Right lung (tissue), 10 donors: ENCODE measurements around the gene RAB32. TPM values are rescaled to one million over a fixed set of nuclear protein-coding genes. Genes with fewer than 3 reads are reported as not detected.
"Not testable (repeated sequence)": the region's sequence is repeated elsewhere in the genome, so short reads cannot be mapped to it uniquely, and the experiment has no call there.

ENCODE experiments used
- DNase-seq, 2 donors: peaks; one replicate each; pipeline ENCODE4 v3.0.0-alpha.2; 2013
- long read RNA-seq, 8 donors: transcript quantifications; one replicate each; lab custom pipeline, GENCODE V29; 2026
- polyA plus RNA-seq, 5 donors: library from polyadenylated mRNA; unstranded; fragments of 120-200 nt; gene quantifications; one replicate each; pipeline versions ENCODE4 v1.2.1 to v1.2.3, GENCODE V29; 2013; ENCODE audit warnings: inconsistent platforms in 1 of 5, low replicate concordance in 1 of 5; ENCODE audit not compliant: insufficient read length in 5 of 5, insufficient read depth in 1 of 5

RAB32 gene
- 10 to 100 TPM; 19.3 to 26.4 (median 23.8) TPM for polyA plus RNA-seq
- long read RNA-seq, donor 1, transcript RAB32-201 (3 exons, 1,217 nt): major isoform, 29 of 41 reads
- long read RNA-seq, donor 1, partial matches to known transcripts: 12 of 41 reads
- long read RNA-seq, donor 1, other reads (novel, unspliced or antisense): 0 of 41 reads
- long read RNA-seq, donor 2, transcript RAB32-201 (3 exons, 1,217 nt): major isoform, 17 of 35 reads
- long read RNA-seq, donor 2, partial matches to known transcripts: 18 of 35 reads
- long read RNA-seq, donor 2, other reads (novel, unspliced or antisense): 0 of 35 reads
- long read RNA-seq, donor 3, transcript RAB32-201 (3 exons, 1,217 nt): major isoform, 16 of 34 reads
- long read RNA-seq, donor 3, partial matches to known transcripts: 18 of 34 reads
- long read RNA-seq, donor 3, other reads (novel, unspliced or antisense): 0 of 34 reads
- long read RNA-seq, donor 4, transcript RAB32-201 (3 exons, 1,217 nt): major isoform, 15 of 20 reads
- long read RNA-seq, donor 4, partial matches to known transcripts: 5 of 20 reads
- long read RNA-seq, donor 4, other reads (novel, unspliced or antisense): 0 of 20 reads
- long read RNA-seq, donor 5, transcript RAB32-201 (3 exons, 1,217 nt): major isoform, 23 of 50 reads
- long read RNA-seq, donor 5, partial matches to known transcripts: 27 of 50 reads
- long read RNA-seq, donor 5, other reads (novel, unspliced or antisense): 0 of 50 reads
- long read RNA-seq, donor 6, transcript RAB32-201 (3 exons, 1,217 nt): major isoform, 21 of 40 reads
- long read RNA-seq, donor 6, partial matches to known transcripts: 19 of 40 reads
- long read RNA-seq, donor 6, other reads (novel, unspliced or antisense): 0 of 40 reads
- long read RNA-seq, donor 7, transcript RAB32-201 (3 exons, 1,217 nt): major isoform, 22 of 22 reads
- long read RNA-seq, donor 7, partial matches to known transcripts: 0 of 22 reads
- long read RNA-seq, donor 7, other reads (novel, unspliced or antisense): 0 of 22 reads
- long read RNA-seq, donor 8, transcript RAB32-201 (3 exons, 1,217 nt): major isoform, 14 of 14 reads
- long read RNA-seq, donor 8, partial matches to known transcripts: 0 of 14 reads
- long read RNA-seq, donor 8, other reads (novel, unspliced or antisense): 0 of 14 reads

GRCh38 chr6:146543211-146543939, at the start of gene RAB32:
Gene RAB32, plus strand, starts transcription at chr6:146543833. Its CDS starts 39 bp downstream, at chr6:146543872.
- peak; percentile 93 to 94 for DNase-seq

GRCh38 chr6:146498309-146498708, 45.3 kb upstream of the RAB32 start:
- DNase-seq: no peak

GRCh38 chr6:146503096-146503495, 40.5 kb upstream of the RAB32 start:
- no peak for DNase-seq

GRCh38 chr6:146515212-146515611, 28.4 kb upstream of the RAB32 start:
- no peak for DNase-seq

GRCh38 chr6:146526192-146526591, 17.4 kb upstream of the RAB32 start:
- DNase-seq: no peak

GRCh38 chr6:146532702-146533101, 10.9 kb upstream of the RAB32 start:
- no peak for DNase-seq

- DNase-seq: peak in 1 of 2 donors; percentile 32
Observed at GRCh38 chr6:146542881-146543210, 787 bp upstream of the RAB32 start.

GRCh38 chr6:146543940-146544615, 445 bp downstream of the RAB32 start:
- DNase-seq: peak; percentile 48 to 76

GRCh38 chr6:146544616-146545182, 1.1 kb downstream of the RAB32 start:
- DNase-seq: no peak

- no peak for DNase-seq
Observed at GRCh38 chr6:146545581-146545980, 1.9 kb downstream of the RAB32 start.

GRCh38 chr6:146546443-146547043, 2.9 kb downstream of the RAB32 start:
- DNase-seq: peak; percentile 44 to 57

- DNase-seq: no peak
Observed at GRCh38 chr6:146547889-146548288, 4.3 kb downstream of the RAB32 start.

- no peak for DNase-seq
Observed at GRCh38 chr6:146548898-146549374, 5.3 kb downstream of the RAB32 start.

GRCh38 chr6:146550911-146551310, 7.3 kb downstream of the RAB32 start:
- DNase-seq: peak; percentile 49 to 65

- DNase-seq: no peak
Observed at GRCh38 chr6:146551545-146551944, 7.9 kb downstream of the RAB32 start.

GRCh38 chr6:146553377-146554135, 9.9 kb downstream of the RAB32 start:
- no peak for DNase-seq

- no peak for DNase-seq
Observed at GRCh38 chr6:146560607-146561006, 17.0 kb downstream of the RAB32 start.

- not testable (repeated sequence) for DNase-seq
Observed at GRCh38 chr6:146566661-146567060, 23.0 kb downstream of the RAB32 start.

- DNase-seq: not testable (repeated sequence)
Observed at GRCh38 chr6:146568619-146569018, 25.0 kb downstream of the RAB32 start.
